ENCODE data around the gene NSUN7.
A peak's percentile ranks its signal among the peaks of the same experiment; 100 is the strongest.

Gene NSUN7

GRCh38 chr4:40848940-40849339 is 99.2 kb downstream of the NSUN7 start:
- no peak for DNase-seq

GRCh38 chr4:40850496-40850895 is 100.7 kb downstream of the NSUN7 start:
- DNase-seq = no peak

GRCh38 chr4:40856277-40856839 is 106.6 kb downstream of the NSUN7 start:
- DNase-seq = no peak

GRCh38 chr4:40856840-40857362 is 107.1 kb downstream of the NSUN7 start:
- DNase-seq = peak; percentile 59

- DNase-seq = no peak
Observed at GRCh38 chr4:40857956-40858355, 108.2 kb downstream of the NSUN7 start.

- no peak for DNase-seq
Observed at GRCh38 chr4:40858962-40859361, 109.2 kb downstream of the NSUN7 start.
